Rectal smooth muscle tissue (tissue), 1 donor: ENCODE data around the gene SEC24B.
"Not testable (repeated sequence)": the region's sequence is repeated elsewhere in the genome, so short reads cannot be mapped to it uniquely, and the experiment has no call there.

ENCODE experiments used
- H3K27ac ChIP-seq: one replicate; pipeline ENCODE4 v1.7.0; 2013; ENCODE audit warnings: low read depth, low read length, inconsistent platforms
- H3K27me3 ChIP-seq: one replicate; pipeline ENCODE4 v1.7.0; 2013; ENCODE audit warnings: low read length; ENCODE audit not compliant: control insufficient read depth, insufficient read depth
- H3K36me3 ChIP-seq: one replicate; pipeline ENCODE4 v1.7.0; 2013; ENCODE audit warnings: low read length; ENCODE audit not compliant: control insufficient read depth, insufficient read depth
- H3K4me1 ChIP-seq: one replicate; pipeline ENCODE4 v1.7.0; 2013; ENCODE audit warnings: low read length; ENCODE audit not compliant: control insufficient read depth, insufficient read depth
- H3K4me3 ChIP-seq: one replicate; pipeline ENCODE4 v1.7.0; 2013; ENCODE audit warnings: low read length
- H3K9ac ChIP-seq: one replicate; pipeline ENCODE4 v1.7.0; 2013; ENCODE audit warnings: low read length

The SEC24B gene

DNA sequence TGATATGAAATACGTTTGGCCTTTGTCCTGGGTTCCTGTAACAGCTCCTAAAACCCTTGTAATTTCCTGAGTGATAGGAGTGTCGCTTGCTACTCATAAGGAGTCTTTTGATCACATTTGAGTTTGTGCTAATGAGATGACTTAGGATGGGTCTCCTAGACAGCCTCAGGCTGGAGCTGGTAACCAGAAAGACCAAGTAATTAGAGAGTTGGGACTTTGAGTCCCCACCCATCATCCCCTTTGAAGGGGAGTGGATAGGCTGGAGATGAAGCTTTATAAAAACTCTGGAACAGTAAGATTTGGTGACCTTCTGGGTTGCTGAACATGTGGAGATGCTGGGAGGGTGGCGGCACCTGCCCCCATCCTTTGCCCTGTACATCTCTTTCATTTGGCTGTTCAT is 2.9 kb downstream of the SEC24B start:
- Histone ChIP-seq H3K36me3 (no peaks in the 10 kb centered on the region), H3K27me3 (no peaks in the 10 kb centered on the region), H3K4me1 (peaks cover 25% of the 10 kb centered on the region), H3K4me3 (no peak overlapping the region), H3K27ac (no peak overlapping the region), H3K9ac (no peak overlapping the region)

GRCh38 chr4:109440948-109441347 is 7.3 kb downstream of the SEC24B start:
- Histone ChIP-seq H3K27me3 (no peaks in the 10 kb centered on the region), H3K4me3 (no peak overlapping the region), H3K4me1 (peaks cover 10% of the 10 kb centered on the region), H3K36me3 (no peaks in the 10 kb centered on the region), H3K27ac (no peak overlapping the region), H3K9ac (no peak overlapping the region)

DNA sequence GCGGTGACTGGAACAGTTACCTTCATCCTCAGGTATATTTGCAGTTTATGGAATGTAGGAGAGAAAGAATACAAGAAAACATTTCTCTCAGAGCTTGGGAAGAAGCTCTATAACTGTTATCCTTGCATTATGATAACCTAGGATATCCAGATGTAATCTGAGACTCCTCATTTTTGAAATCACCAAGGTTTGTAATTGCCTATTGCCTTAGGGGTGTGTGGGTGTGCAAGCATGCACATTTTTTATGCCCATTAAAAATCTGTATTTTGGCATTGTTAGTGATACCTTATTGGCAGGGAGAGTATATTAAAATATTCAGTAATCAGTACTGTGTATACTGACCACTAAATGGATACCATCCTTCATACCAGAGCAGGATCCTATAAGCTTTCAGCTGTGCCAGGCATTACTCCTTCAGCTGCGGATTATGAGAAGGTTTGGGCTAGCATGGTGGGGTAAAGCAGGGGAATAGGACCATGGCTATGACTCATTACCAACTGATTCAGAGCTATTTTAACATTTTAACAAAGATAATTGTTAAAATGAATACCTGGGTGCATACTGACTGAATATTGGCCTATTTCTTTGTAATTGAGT is 8.3 kb downstream of the SEC24B start:
- no peaks in the 10 kb centered on the region for H3K27me3 ChIP-seq
- H3K27ac ChIP-seq = no peak overlapping the region
- H3K4me3 ChIP-seq = no peak overlapping the region
- peaks cover 10% of the 10 kb centered on the region for H3K4me1 ChIP-seq
- no peaks in the 10 kb centered on the region for H3K36me3 ChIP-seq
- no peak overlapping the region for H3K9ac ChIP-seq

DNA sequence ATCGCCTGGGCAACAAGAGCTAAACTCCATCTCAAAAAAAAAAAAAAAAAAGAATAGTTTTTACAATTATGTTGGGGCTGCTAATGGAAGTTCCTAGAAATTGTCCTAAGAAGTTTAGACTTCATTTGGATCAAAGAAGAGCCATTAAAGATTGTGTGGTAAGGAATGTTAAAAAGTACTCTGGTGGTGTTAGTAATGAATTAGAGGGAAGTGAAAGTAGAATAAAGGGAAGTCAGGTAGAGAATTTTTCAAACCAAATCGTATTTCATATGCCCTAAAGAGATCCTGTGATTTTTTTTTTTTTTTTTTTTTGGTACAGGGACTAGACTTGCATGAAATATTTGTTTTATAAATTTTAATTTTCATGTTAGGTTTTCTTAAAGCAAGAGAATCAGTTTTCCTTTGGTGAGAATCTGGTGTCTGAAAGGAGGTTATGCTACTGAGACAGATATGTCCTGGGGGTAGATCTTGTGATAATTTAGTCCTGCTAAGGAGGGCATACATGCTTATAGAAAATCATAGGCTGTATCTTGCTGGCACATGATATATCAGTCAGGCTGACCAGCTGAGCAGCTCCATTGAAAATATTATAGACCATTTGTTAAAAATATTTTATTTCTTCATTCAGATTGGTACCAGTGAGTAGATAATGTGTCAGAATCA is 10.7 kb downstream of the SEC24B start:
- Histone ChIP-seq H3K4me3 (no peak overlapping the region), H3K27me3 (no peaks in the 10 kb centered on the region), H3K9ac (no peak overlapping the region), H3K36me3 (no peaks in the 10 kb centered on the region), H3K4me1 (peaks cover 6% of the 10 kb centered on the region), H3K27ac (no peak overlapping the region)

DNA sequence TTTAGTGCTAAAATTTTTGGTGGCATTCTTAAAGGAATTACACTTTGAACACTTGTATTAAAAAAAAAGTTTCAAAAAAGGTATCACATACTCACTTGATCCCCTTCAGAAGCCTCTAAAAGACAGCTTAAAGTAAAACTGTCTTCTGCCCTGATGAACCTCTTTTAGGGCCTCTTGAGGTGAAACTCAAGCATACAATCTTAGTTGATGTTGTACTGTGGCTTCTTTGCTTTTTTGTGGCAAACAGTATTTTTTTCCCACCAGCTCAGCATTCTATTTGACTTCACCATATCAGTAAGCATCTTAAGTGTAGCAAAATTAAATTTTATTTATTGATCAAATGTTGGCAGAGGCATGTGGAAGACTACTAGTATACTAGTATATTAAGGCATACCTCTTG is 13.7 kb downstream of the SEC24B start:
- H3K27me3 ChIP-seq = no peaks in the 10 kb centered on the region
- H3K27ac ChIP-seq = no peak overlapping the region
- peaks cover 6% of the 10 kb centered on the region for H3K36me3 ChIP-seq

GRCh38 chr4:109451544-109452273 is 18.1 kb downstream of the SEC24B start:
- Histone ChIP-seq H3K9ac (no peak overlapping the region), H3K4me1 (no peaks in the 10 kb centered on the region), H3K27ac (no peak overlapping the region), H3K27me3 (no peaks in the 10 kb centered on the region), H3K36me3 (peaks cover 6% of the 10 kb centered on the region), H3K4me3 (no peak overlapping the region)

More for the DNA sequence above, 13.7 kb downstream of the SEC24B start:
- Histone ChIP-seq H3K4me1 (no peaks in the 10 kb centered on the region), H3K9ac (no peak overlapping the region), H3K4me3 (no peak overlapping the region)

GRCh38 chr4:109453110-109453509 is 19.5 kb downstream of the SEC24B start:
- H3K9ac ChIP-seq, H3K4me1 ChIP-seq, H3K36me3 ChIP-seq, H3K4me3 ChIP-seq, H3K27ac ChIP-seq, H3K27me3 ChIP-seq: not testable (repeated sequence)

DNA sequence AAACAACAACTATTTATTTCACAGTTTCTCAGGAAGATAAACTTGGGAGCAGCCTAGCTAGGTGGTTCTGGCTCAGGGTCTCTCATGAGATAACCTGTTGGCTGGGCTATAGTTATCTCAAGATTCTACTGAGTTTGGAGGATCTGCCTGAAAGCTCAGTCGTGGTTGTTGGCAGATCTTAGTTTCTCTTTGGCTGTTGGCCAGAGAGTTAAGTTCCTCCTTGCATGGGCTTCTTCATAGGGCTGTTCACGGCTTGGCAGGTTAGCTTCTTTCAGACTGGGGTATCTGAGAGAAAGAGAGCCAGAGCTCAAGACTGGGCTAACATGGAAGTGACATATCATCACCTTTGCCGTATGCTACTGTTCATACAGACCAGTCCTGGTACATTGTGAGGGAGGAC is 28.7 kb downstream of the SEC24B start:
- Histone ChIP-seq H3K9ac (no peak overlapping the region), H3K27ac (no peak overlapping the region), H3K4me3 (no peak overlapping the region), H3K4me1 (peaks cover 3% of the 10 kb centered on the region), H3K27me3 (no peaks in the 10 kb centered on the region), H3K36me3 (peaks cover 9% of the 10 kb centered on the region)

GRCh38 chr4:109462802-109463201 is 29.2 kb downstream of the SEC24B start:
- Histone ChIP-seq H3K27ac (no peak overlapping the region), H3K9ac (no peak overlapping the region), H3K4me1 (peaks cover 3% of the 10 kb centered on the region), H3K27me3 (no peaks in the 10 kb centered on the region), H3K36me3 (peaks cover 9% of the 10 kb centered on the region), H3K4me3 (no peak overlapping the region)

GRCh38 chr4:109465069-109465468 is 31.5 kb downstream of the SEC24B start:
- no peak overlapping the region for H3K4me3 ChIP-seq
- no peaks in the 10 kb centered on the region for H3K27me3 ChIP-seq
- H3K4me1 ChIP-seq = peaks cover 3% of the 10 kb centered on the region
- no peak overlapping the region for H3K9ac ChIP-seq
- H3K27ac ChIP-seq = no peak overlapping the region
- H3K36me3 ChIP-seq = peaks cover 9% of the 10 kb centered on the region

- peaks cover 4% of the 10 kb centered on the region for H3K4me1 ChIP-seq
- H3K36me3 ChIP-seq = no peaks in the 10 kb centered on the region
- no peaks in the 10 kb centered on the region for H3K27me3 ChIP-seq
- H3K4me3 ChIP-seq = no peak overlapping the region
- H3K9ac ChIP-seq = no peak overlapping the region
- H3K27ac ChIP-seq = no peak overlapping the region
These were observed 36.3 kb downstream of the SEC24B start for GRCh38 chr4:109469915-109470314.

GRCh38 chr4:109472343-109472761 is 38.7 kb downstream of the SEC24B start:
- Histone ChIP-seq H3K36me3 (no peaks in the 10 kb centered on the region), H3K4me1 (peaks cover 4% of the 10 kb centered on the region), H3K4me3 (no peak overlapping the region), H3K27me3 (no peaks in the 10 kb centered on the region), H3K27ac (no peak overlapping the region), H3K9ac (no peak overlapping the region)
